GM18499 (cell line): Measurements from ENCODE around the gene CYBRD1.
"Not testable (repeated sequence)": the region's sequence is repeated elsewhere in the genome, so short reads cannot be mapped to it uniquely, and the experiment has no call there.

Experiments used
- ATAC-seq: cut with Tn5 transposase; IDR thresholded peaks from one replicate; pipeline ENCODE4 v1.9.1; 2021; ENCODE audit warnings: moderate number of reproducible peaks; ENCODE audit not compliant: insufficient read depth, unreplicated experiment

Gene CYBRD1

GRCh38 chr2:171522052-171522787 is at the start of gene CYBRD1:
TSS of gene CYBRD1 (plus strand) at chr2:171522474. CDS start at chr2:171522546, 72 bp downstream.
- ATAC-seq: no peak

- no peak for ATAC-seq
Observed at GRCh38 chr2:171475979-171476378, 46.3 kb upstream of the CYBRD1 start.

GRCh38 chr2:171478345-171478744 is 43.9 kb upstream of the CYBRD1 start:
- no peak for ATAC-seq

- peak; percentile 74 for ATAC-seq
Observed at GRCh38 chr2:171479154-171479814, 43.0 kb upstream of the CYBRD1 start.

GRCh38 chr2:171480908-171481307 is 41.4 kb upstream of the CYBRD1 start:
- ATAC-seq: no peak

- no peak for ATAC-seq
Observed at GRCh38 chr2:171482308-171482707, 40.0 kb upstream of the CYBRD1 start.

GRCh38 chr2:171482877-171483276 is 39.4 kb upstream of the CYBRD1 start:
- ATAC-seq: no peak

- ATAC-seq: no peak
Observed at GRCh38 chr2:171483793-171484192, 38.5 kb upstream of the CYBRD1 start.

GRCh38 chr2:171485116-171485515 is 37.2 kb upstream of the CYBRD1 start:
- no peak for ATAC-seq

GRCh38 chr2:171487201-171487600 is 35.1 kb upstream of the CYBRD1 start:
- ATAC-seq: no peak

- no peak for ATAC-seq
Observed at GRCh38 chr2:171487803-171488259, 34.4 kb upstream of the CYBRD1 start.

- no peak for ATAC-seq
Observed at GRCh38 chr2:171490577-171490976, 31.7 kb upstream of the CYBRD1 start.

- no peak for ATAC-seq
Observed at GRCh38 chr2:171491292-171491691, 31.0 kb upstream of the CYBRD1 start.

GRCh38 chr2:171492664-171493063 is 29.6 kb upstream of the CYBRD1 start:
- ATAC-seq: no peak

GRCh38 chr2:171497664-171498063 is 24.6 kb upstream of the CYBRD1 start:
- ATAC-seq: not testable (repeated sequence)

- ATAC-seq: no peak
Observed at GRCh38 chr2:171505374-171505773, 16.9 kb upstream of the CYBRD1 start.

GRCh38 chr2:171509945-171510731 is 12.1 kb upstream of the CYBRD1 start:
- ATAC-seq: no peak

GRCh38 chr2:171512014-171512413 is 10.3 kb upstream of the CYBRD1 start:
- ATAC-seq: no peak

GRCh38 chr2:171512683-171513195 is 9.5 kb upstream of the CYBRD1 start:
- ATAC-seq: no peak

- ATAC-seq: no peak
Observed at GRCh38 chr2:171513719-171514160, 8.5 kb upstream of the CYBRD1 start.
